Esophagus squamous epithelium (tissue), 5 donors: ENCODE measurements around the gene NMRK1. TPM values are rescaled to one million over a fixed set of nuclear protein-coding genes. Genes with fewer than 3 reads are reported as not detected.

Source experiments
- DNase-seq: peaks from one replicate; lab custom pipeline; 2025; lab: John Stamatoyannopoulos, UW
- H3K27ac ChIP-seq, 4 donors: fragments of 200-600 bp; sonication (generic); one replicate each; pipeline ENCODE4 v1.5.1; 2016 to 2019; ENCODE audit warnings: mild to moderate bottlenecking in 1 of 4
- H3K27me3 ChIP-seq, 4 donors: fragments of 200-600 bp; sonication (generic); 1 replicate in 3 of 4; 2 replicates in 1 of 4; pipeline versions ENCODE4 v1.5.1 to v1.6.0; 2017 to 2021; ENCODE audit warnings: antibody characterized with exemption in 1 of 4
- H3K36me3 ChIP-seq, 3 donors: fragments of 200-600 bp; sonication (generic); one replicate each; pipeline ENCODE4 v1.5.1; 2016 to 2019
- H3K4me1 ChIP-seq, 3 donors: fragments of 200-600 bp; sonication (generic); one replicate each; pipeline ENCODE4 v1.5.1; 2017 to 2019
- H3K4me3 ChIP-seq, 4 donors: fragments of 200-600 bp; sonication (generic); 1 replicate in 3 of 4; 2 replicates in 1 of 4; pipeline ENCODE4 v1.5.1; 2016 to 2019; ENCODE audit warnings: mild to moderate bottlenecking in 2 of 4, moderate library complexity in 1 of 4
- H3K9me3 ChIP-seq, 3 donors: fragments of 200-600 bp; sonication (generic); one replicate each; pipeline ENCODE4 v1.5.1; 2016 to 2019
- POLR2A ChIP-seq, 4 donors: fragments of 450-650 bp; IDR thresholded peaks; one replicate each; pipeline ENCODE4 v1.6.1; 2017; ENCODE audit warnings: antibody characterized with exemption in 4 of 4, mild to moderate bottlenecking in 4 of 4, moderate library complexity in 3 of 4
- WGBS, 2 donors: methylation state at CpG; one replicate each; pipeline ENCODE4 v1.1.5; 2018; 5-methylcytosine and 5-hydroxymethylcytosine counted together
- intact Hi-C: fragments of 100-400 bp; cut with DNase I; formaldehyde crosslinking; loops from one replicate; pipeline ENCODE4 v1.15.0; 2022
- total RNA-seq, 4 donors: library from RNA; depleted of rRNA; stranded (reverse); fragments of >200 nt; gene quantifications; one replicate each; pipeline ENCODE4 v1.1.0, GENCODE V29; 2016
- TF ChIP-seq, protein P1 (sequence below), 6 experiments: fragments of 450-650 bp in 4 of 6; fragments of 200-600 bp in 2 of 6; sonication (generic) in 2 of 6; IDR thresholded peaks; one replicate each; pipeline ENCODE4 v1.5.1; 2016 to 2019; ENCODE audit warnings: antibody characterized with exemption in 6 of 6, mild to moderate bottlenecking in 4 of 6, moderate library complexity in 4 of 6
- donor health status: DM: yes; HTN: yes; CAD: no.

Gene NMRK1
- total RNA-seq, 4 donors from 2014 or later: 23.1 to 36.4 (median 29.5) TPM

DNA sequence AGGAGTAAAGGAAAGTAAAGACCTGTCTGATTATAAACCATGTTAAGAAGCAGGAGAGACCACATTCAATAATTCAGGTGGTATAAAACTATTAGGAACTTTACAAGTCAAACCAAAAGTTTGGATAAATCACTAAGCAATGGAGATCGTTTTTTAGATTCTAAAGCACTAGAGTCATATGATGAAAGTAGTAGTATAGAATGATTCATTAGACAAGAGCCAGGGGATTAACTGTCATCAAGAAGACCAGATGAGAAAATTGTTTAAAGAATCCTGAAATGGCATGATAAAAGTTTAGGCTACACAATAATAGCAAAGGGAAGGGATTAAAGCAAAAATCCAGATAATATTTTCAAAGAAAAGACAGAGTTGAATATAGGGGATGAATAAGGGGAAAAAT, 46.9 kb downstream of the NMRK1 start:
- Histone ChIP-seq H3K36me3 (no peaks in the 10 kb centered on the region), H3K27ac (no peak overlapping the region)

GRCh38 chr9:75039801-75040200, 48.2 kb downstream of the NMRK1 start:
- Histone ChIP-seq H3K9me3 (no peaks in the 10 kb centered on the region), H3K4me3 (no peak overlapping the region), H3K4me1 (no peaks in the 10 kb centered on the region), H3K27me3 (peaks cover 0 to 4% (median 0%) of the 10 kb centered on the region in 4 donors), H3K27ac (no peak overlapping the region), H3K36me3 (no peaks in the 10 kb centered on the region)
- TF ChIP-seq, protein P1, sequence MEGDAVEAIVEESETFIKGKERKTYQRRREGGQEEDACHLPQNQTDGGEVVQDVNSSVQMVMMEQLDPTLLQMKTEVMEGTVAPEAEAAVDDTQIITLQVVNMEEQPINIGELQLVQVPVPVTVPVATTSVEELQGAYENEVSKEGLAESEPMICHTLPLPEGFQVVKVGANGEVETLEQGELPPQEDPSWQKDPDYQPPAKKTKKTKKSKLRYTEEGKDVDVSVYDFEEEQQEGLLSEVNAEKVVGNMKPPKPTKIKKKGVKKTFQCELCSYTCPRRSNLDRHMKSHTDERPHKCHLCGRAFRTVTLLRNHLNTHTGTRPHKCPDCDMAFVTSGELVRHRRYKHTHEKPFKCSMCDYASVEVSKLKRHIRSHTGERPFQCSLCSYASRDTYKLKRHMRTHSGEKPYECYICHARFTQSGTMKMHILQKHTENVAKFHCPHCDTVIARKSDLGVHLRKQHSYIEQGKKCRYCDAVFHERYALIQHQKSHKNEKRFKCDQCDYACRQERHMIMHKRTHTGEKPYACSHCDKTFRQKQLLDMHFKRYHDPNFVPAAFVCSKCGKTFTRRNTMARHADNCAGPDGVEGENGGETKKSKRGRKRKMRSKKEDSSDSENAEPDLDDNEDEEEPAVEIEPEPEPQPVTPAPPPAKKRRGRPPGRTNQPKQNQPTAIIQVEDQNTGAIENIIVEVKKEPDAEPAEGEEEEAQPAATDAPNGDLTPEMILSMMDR (IDR thresholded peaks at IDR 0.05): no peak
- TF ChIP-seq POLR2A (IDR thresholded peaks at IDR 0.05): no peak
- no peak for DNase-seq
- 65 to 68% methylated on average over 3 of the region's 3 CpGs for WGBS, 2 donors
- intact Hi-C loops: no loop called here

More for the DNA sequence above, 46.9 kb downstream of the NMRK1 start:
- WGBS, 2 donors: 22 to 31% methylated on average over 1 of the region's 1 CpG
- TF ChIP-seq, protein P1 (IDR thresholded peaks at IDR 0.05): no peak
- no peak for TF ChIP-seq POLR2A (IDR thresholded peaks at IDR 0.05)
- no peak for DNase-seq
- H3K9me3 ChIP-seq: no peaks in the 10 kb centered on the region
- intact Hi-C loops: no loop called here
- no peaks in the 10 kb centered on the region for H3K27me3 ChIP-seq
- no peak overlapping the region for H3K4me3 ChIP-seq
- no peaks in the 10 kb centered on the region for H3K4me1 ChIP-seq

DNA sequence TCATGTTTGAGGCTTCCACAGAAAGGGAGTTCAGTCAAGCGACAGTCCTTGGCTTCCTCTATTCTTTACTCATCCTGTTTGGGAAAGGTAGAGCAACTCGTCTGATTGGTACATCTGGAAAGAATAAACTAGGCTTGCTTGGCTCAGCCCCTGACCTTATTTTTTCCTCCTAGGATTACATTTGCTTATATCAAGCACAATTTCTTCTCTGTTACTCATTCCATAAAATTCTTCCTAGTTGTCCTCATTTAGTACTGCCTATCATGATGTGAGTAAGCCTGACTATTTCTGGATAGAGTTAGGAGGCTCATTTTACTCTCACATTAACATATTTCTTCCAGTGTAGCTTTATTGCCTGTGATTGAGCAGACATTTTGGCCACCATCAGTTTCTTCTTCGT, 48.9 kb downstream of the NMRK1 start:
- intact Hi-C loops: no loop called here
- Histone ChIP-seq H3K27ac (peak overlapping the region in 1 of 4 donors; percentile 25), H3K4me3 (no peak overlapping the region), H3K36me3 (no peaks in the 10 kb centered on the region), H3K27me3 (peaks cover 0 to 4% (median 0%) of the 10 kb centered on the region in 4 donors), H3K9me3 (no peaks in the 10 kb centered on the region), H3K4me1 (no peaks in the 10 kb centered on the region)
- TF ChIP-seq, protein P1 (IDR thresholded peaks at IDR 0.05): no peak
- TF ChIP-seq POLR2A (IDR thresholded peaks at IDR 0.05): no peak
- 48 to 55% methylated on average over 3 of the region's 3 CpGs for WGBS, 2 donors
- DNase-seq: no peak

DNA sequence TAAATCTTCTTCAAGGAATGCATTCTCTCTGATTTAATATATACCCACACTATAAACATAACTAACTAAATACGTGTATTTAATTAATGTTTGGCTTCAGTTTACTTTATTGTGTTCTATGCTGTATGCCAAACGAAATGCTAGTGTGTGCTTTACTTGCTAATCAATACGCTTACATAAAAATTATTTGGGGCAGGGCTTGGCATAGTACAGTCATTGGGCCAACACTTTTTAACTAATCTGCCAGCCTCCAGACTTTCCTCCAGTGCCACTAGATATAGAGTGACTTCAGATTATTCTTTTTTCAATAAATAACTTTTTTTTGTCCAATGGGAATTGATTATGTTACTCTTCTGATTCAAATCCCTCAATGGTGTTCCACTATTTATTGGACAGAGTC, 51.2 kb downstream of the NMRK1 start:
- Histone ChIP-seq H3K4me3 (no peak overlapping the region), H3K36me3 (no peaks in the 10 kb centered on the region), H3K4me1 (no peaks in the 10 kb centered on the region), H3K27me3 (peaks cover 0 to 4% (median 0%) of the 10 kb centered on the region in 4 donors), H3K9me3 (no peaks in the 10 kb centered on the region), H3K27ac (no peak overlapping the region)
- intact Hi-C loops: no loop called here
- WGBS, 2 donors: 79 to 84% methylated on average over 3 of the region's 3 CpGs
- no peak for DNase-seq
- no peak for TF ChIP-seq POLR2A (IDR thresholded peaks at IDR 0.05)
- TF ChIP-seq, protein P1 (IDR thresholded peaks at IDR 0.05): no peak

GRCh38 chr9:75033791-75034473, 54.0 kb downstream of the NMRK1 start:
- Histone ChIP-seq H3K4me3 (no peak overlapping the region), H3K36me3 (no peaks in the 10 kb centered on the region), H3K27ac (no peak overlapping the region), H3K4me1 (peaks cover 0 to 2% (median 0%) of the 10 kb centered on the region in 3 donors), H3K9me3 (no peaks in the 10 kb centered on the region), H3K27me3 (peaks cover 0 to 4% (median 0%) of the 10 kb centered on the region in 4 donors)
- DNase-seq: no peak
- WGBS, 2 donors: 35 to 63% methylated on average over 2 of the region's 2 CpGs
- intact Hi-C loops: no loop called here
- TF ChIP-seq, protein P1 (IDR thresholded peaks at IDR 0.05): no peak
- TF ChIP-seq POLR2A (IDR thresholded peaks at IDR 0.05): no peak
